Measurements from ENCODE around the gene PLEKHH1.

GRCh38 chr14:67581643-67582042, 48.6 kb downstream of the PLEKHH1 start:
- TF ChIP-seq CTCF (tag by site-specific recombination; IDR thresholded peaks at IDR 0.05): no peak
- TF ChIP-seq ZNF561 (tag by site-specific recombination; IDR thresholded peaks at IDR 0.05; ENCODE audit: borderline replicate concordance): no peak
- no peak for TF ChIP-seq ZNF830 (tag by site-specific recombination; IDR thresholded peaks at IDR 0.05; ENCODE audit: low read depth)
- no peak for TF ChIP-seq YY1 (tag by site-specific recombination; IDR thresholded peaks at IDR 0.05)
- TF ChIP-seq ZSCAN18 (tag by site-specific recombination; IDR thresholded peaks at IDR 0.05): no peak
- no peak for TF ChIP-seq PBX3 (CRISPR knock-in tag; IDR thresholded peaks at IDR 0.05)
- TF ChIP-seq ZNF274 (IDR thresholded peaks at IDR 0.05; ENCODE audit: low read length): no peak
- no peak for TF ChIP-seq ZNF274 (tag by site-specific recombination; IDR thresholded peaks at IDR 0.05; ENCODE audit: borderline replicate concordance)
- TF ChIP-seq ZNF18 (tag by site-specific recombination; IDR thresholded peaks at IDR 0.05): no peak
- no peak for TF ChIP-seq INSM2 (tag by site-specific recombination; IDR thresholded peaks at IDR 0.05)
- no peak for TF ChIP-seq RBAK (tag by site-specific recombination; IDR thresholded peaks at IDR 0.05)
- no peak for TF ChIP-seq ZNF707 (tag by site-specific recombination; IDR thresholded peaks at IDR 0.05)
- TF ChIP-seq SP2 (tag by site-specific recombination; IDR thresholded peaks at IDR 0.05): no peak
- no peak for TF ChIP-seq ZNF324 (tag by site-specific recombination; IDR thresholded peaks at IDR 0.05)
- TF ChIP-seq ZNF639 (tag by site-specific recombination; IDR thresholded peaks at IDR 0.05): no peak
